SK-N-MC (cell line): ENCODE data around the gene GGTLC3.
"Not testable (repeated sequence)": the region's sequence is repeated elsewhere in the genome, so short reads cannot be mapped to it uniquely, and the experiment has no call there.

ENCODE experiments used
- EZH2 ChIP-seq: fragments of 200-600 bp; sonication (generic); IDR thresholded peaks from one replicate; pipeline ENCODE4 v1.6.1; 2017; ENCODE audit warnings: antibody characterized with exemption
- FOXP2 ChIP-seq: optimal IDR thresholded peaks from 2 replicates; pipeline ENCODE3; 2011; ENCODE audit warnings: mild to moderate bottlenecking, moderate library complexity; ENCODE audit not compliant: insufficient read depth; ENCODE audit errors: extremely low read length, control extremely low read depth
- POLR2AphosphoS5 ChIP-seq: IDR thresholded peaks from 2 replicates; pipeline ENCODE4 v1.6.1; 2012; ENCODE audit warnings: mild to moderate bottlenecking, low read depth, low read length, borderline replicate concordance

DNA sequence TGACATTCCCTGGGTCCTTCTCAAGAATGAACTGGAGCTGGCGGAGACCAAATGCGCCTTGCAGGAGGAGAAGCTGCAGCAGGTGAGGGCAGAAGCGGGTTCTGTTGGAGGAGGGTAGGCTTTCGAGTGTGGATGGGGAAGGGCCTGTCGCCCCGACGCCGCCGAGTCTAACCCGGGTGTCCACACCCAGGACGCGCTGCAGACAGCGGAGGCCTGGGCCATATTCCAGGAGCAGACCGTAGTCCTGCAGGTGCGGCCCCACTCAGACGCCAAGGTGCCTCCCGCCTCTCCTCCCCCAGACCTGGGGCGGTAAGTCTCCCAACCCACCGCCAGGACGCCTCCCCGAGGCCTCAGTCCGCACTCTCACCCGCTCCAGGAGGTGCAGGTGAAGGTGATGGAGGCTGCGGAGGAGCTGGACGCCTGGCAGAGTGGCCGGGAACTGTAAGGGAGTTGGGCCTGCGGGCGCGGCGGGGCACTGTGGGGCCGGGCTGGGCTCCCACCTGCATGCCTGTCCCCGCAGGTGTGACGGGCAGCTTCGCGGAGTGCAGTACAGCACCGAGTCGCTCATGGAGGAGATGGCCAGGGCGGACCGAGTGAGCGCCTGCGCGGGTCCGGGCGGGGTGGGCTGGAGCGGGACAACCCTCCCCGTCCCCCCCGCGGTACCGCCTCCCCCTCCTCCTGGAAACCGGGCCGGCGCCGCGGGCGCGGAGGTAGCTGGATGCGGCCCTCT, 11.6 kb upstream of the GGTLC3 start:
- TF ChIP-seq EZH2, POLR2AphosphoS5, FOXP2: not testable (repeated sequence)
